NCI-H2227 (cell line): Measurements from ENCODE around the gene AP1M1.
A peak's percentile ranks its signal among the peaks of the same experiment; 100 is the strongest.

Experiments used
- DNase-seq: peaks from one replicate; lab custom pipeline; 2025; ENCODE audit not compliant: unreplicated experiment; lab: John Stamatoyannopoulos, UW

Gene AP1M1

GRCh38 chr19:16185123-16185767, 12.5 kb upstream of the AP1M1 start, which contains the start of gene FAM32A:
Gene FAM32A (plus strand): TSS chr19:16185410. CDS start chr19:16185443, 33 bp downstream.
- DNase-seq = peak; percentile 98

- DNase-seq = peak; percentile 69
Observed at GRCh38 chr19:16185768-16186123, 12.0 kb upstream of the AP1M1 start.

- DNase-seq = no peak
Observed at GRCh38 chr19:16188521-16188920, 9.2 kb upstream of the AP1M1 start.

GRCh38 chr19:16190198-16190597, 7.5 kb upstream of the AP1M1 start:
- DNase-seq = no peak

- DNase-seq = no peak
Observed at GRCh38 chr19:16190736-16191135, 7.0 kb upstream of the AP1M1 start.

GRCh38 chr19:16191216-16191908, 6.3 kb upstream of the AP1M1 start:
- no peak for DNase-seq

GRCh38 chr19:16193466-16193865, 4.2 kb upstream of the AP1M1 start:
- DNase-seq = no peak

GRCh38 chr19:16197188-16197621, 506 bp upstream of the AP1M1 start:
- DNase-seq = no peak

- no peak for DNase-seq
Observed at GRCh38 chr19:16198370-16198651, 600 bp downstream of the AP1M1 start.

- DNase-seq = no peak
Observed at GRCh38 chr19:16199275-16199932, 1.7 kb downstream of the AP1M1 start.

- no peak for DNase-seq
Observed at GRCh38 chr19:16200038-16201010, 2.6 kb downstream of the AP1M1 start.

- DNase-seq = no peak
Observed at GRCh38 chr19:16201011-16201391, 3.3 kb downstream of the AP1M1 start.

GRCh38 chr19:16202320-16203255, 4.9 kb downstream of the AP1M1 start:
- no peak for DNase-seq

- no peak for DNase-seq
Observed at GRCh38 chr19:16203256-16204004, 5.7 kb downstream of the AP1M1 start.

- no peak for DNase-seq
Observed at GRCh38 chr19:16204005-16204294, 6.2 kb downstream of the AP1M1 start.

GRCh38 chr19:16205205-16206045, 7.7 kb downstream of the AP1M1 start:
- DNase-seq = no peak

GRCh38 chr19:16206046-16206605, 8.4 kb downstream of the AP1M1 start:
- DNase-seq = no peak

GRCh38 chr19:16206637-16207036, 8.9 kb downstream of the AP1M1 start:
- no peak for DNase-seq
